Inflammatory macrophage treated with lipopolysaccharide for 1 hour (primary cell): ENCODE results near the gene ATP5MC3.
A peak's percentile ranks its signal among the peaks of the same experiment; 100 is the strongest.
"Not testable (repeated sequence)": the region's sequence is repeated elsewhere in the genome, so short reads cannot be mapped to it uniquely, and the experiment has no call there.

Experiments used
- DNase-seq, 2 donors: peaks; one replicate each; pipeline ENCODE4 v3.0.0-alpha.2; 2020 to 2022

ATP5MC3 gene

DNA sequence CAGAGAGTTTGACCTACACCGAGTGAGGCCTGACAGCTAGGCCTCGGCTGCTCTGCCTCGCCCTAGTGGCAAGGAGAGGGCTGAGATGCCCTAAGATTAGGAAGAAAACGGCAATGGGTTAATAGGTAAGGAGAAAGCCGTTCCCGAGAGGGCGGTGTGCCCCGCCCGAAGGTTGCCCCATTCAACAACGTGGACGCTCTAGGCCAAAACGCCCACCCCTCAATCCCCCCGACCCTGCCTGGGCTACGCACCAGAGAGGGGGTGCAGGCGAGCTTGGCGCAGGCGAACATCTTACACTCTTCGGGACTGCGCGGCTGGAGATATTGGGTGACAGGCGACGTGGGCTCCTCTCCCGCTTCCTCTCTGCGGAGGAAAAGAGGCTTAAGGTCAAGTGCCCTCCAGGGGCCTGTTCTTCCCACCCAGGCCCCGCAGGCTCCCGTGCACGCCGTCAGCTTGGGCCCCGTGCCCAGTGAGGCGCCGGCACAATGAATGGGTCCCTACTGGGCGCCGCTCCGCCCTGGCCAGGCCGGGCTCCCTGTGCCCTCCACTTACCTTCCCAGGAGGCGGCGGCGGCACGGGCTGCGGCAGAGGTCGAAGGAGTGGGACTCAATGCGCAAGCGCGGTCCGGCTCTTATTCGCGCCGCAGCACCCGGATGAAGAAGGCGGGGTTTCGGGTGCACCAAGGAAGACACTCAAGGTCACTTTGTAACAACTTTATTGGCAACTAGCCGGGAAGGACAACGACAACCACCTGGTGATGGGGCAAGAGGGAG is at the start of gene ATP5MC3:
Gene ATP5MC3, minus strand, starts transcription at position 607 of the 773 bp plus-strand sequence. Its CDS starts 317 bp downstream, at position 290.
- DNase-seq = peak; percentile 92 to 97

DNA sequence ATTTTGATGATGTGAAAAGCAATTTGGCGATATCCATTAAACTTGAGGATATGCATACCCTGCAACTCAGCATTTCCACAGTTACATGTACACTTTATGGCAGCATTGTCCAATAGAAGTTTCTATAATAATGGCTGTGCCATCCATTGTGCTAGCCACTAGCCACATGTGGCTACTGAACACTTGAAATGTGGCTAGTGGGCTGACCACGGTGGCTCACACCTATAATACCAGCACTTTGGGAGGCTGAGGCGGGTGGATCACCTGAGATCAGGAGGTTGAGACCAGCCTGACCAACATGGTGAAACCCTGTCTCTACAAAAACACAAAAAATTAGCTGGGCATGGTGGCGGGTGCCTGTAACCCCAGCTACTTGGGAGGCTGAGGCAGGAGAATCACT is 47.1 kb upstream of the ATP5MC3 start:
- DNase-seq = not testable (repeated sequence)

DNA sequence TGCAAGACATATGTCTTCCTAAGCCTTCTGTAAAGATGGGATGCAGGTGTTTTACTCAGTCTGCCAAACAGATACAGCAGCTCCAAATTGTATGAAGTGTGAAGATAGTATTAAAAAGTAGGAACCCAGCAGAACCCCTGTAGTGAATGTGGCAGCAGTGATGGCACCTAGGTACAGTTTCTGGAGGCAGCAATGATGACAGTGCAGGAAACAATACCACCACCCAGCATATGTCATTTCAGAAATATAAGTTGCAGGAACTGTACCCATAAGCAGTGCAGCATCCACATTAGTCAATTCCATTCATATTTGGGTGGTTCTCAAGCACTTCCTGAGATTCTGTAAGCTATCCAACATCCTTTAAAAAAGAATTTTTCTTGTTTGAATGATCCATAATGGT is 46.7 kb upstream of the ATP5MC3 start:
- DNase-seq = no peak

DNA sequence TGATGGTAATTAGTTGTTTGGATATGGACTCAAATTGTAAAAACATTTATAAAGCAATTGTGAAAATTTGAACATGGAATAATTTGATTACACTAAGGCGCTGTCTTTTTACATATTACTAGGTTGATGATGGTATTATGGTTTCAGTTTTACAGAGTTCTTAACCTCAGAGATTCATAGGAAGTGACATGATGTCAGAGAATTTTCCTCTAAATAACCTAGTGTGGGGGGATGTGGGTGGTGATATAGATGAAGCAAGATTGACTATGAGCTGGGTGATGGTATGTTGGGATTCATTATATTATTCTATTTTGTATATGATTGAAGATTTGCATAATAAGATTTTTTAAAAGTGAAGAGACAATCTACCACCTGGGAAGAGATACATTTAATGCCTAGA is 45.9 kb upstream of the ATP5MC3 start:
- peak; percentile 59 to 75 for DNase-seq

DNA sequence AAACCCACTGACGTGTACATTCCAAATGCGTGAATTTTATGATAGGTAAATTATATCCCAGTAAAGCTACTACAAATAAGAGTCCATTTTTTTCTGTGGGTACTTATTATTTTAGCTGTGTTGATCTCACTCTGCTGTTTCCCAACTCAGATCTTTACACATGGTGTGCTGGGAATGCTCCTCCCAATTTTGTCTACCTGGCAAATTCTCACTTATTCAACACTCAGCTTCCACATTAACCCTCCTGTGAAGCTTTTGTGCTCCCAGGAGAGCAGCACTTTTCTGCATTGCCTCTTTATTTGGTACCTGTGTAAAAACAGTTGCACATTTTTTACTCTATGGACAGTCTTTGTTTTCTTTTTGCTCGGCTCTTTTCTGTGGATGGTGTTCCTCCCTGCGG is 38.6 kb upstream of the ATP5MC3 start:
- no peak for DNase-seq

DNA sequence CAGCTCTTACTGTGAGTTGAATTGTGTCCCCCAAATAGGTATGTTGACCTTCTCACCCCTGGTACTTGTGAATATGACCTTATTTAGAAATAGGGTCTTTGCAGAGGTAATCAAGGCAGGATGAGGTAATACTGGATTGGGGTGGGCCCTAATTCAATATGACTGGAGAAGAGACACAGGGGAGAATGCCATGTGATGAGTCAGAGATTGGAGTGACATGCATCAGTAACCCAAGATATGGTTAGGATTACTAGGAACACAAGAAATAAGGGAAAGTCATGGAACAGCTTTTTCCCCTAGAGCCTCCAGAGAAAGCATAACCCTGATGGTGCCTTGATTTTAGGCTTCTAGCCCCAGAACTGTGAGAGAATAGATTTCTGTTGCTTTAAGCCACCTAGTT is 37.0 kb upstream of the ATP5MC3 start:
- no peak for DNase-seq

DNA sequence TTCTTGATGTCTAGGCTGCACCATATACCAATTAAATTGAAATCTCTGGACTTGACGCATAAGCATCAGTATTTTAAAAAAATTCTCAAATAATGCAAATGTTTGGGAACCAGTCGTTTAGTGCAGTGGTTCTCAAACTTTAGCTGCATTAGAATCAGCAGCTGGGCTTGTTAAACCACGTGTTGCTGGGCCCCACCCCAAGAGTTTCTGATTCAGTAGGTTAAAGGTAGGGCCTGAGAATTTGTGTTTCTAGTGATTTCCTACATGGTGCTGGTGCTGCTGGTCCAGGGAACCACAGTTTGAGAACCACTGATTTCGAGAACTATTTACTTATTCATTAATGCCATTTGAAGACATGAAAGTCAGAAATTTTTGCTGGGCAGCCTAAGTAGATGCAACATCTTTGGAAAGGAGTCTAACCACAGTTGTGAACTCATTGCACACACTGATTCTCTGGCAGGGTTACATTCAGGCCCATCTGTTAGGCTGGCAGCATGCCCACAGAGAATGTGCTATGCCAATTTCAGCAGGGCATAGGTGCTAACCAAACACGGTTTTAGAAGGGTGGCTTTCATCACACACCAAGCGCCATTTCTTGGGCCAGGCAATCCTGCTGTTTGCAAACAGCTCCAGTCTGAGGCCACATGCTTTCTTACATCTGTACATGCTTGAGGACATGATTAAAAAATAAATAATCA is 26.4 kb upstream of the ATP5MC3 start:
- no peak for DNase-seq

DNA sequence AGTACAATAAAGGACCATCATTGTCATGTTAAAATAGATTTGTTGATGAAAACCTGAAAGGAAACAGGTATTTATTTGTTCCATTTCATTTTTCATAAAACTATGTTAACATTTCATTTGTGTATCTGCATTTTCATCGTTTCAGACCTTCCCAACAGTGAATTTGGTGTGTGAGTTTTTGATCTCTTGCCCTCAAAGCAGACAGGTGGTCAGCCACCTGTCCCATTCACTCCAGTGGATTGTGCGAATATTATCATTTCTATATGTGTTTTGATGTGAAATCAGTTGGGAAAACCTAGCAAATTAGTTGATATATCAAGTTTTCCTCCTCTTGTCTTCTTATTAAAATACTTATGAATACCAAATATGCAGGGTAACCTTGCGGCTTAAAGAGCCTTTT is 25.4 kb upstream of the ATP5MC3 start:
- DNase-seq = no peak

DNA sequence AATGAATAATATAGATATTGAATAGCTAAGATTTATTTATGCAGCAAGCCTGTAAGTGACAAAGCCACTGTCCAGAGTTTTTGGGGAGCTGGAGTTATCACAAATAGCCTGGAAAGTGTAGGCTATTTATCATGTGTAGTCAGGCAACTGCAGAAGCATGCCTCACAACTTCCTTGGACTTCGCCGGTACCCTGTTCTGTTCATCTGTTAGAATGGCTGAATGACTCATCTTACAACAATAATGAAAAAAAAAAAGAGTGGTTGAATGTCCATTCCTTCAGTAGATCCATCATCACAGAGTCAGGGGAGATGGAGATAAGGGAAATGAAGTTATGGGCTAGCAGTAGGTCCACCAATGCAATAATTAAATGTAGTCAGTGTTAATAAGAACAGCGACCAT is 24.0 kb upstream of the ATP5MC3 start:
- DNase-seq = no peak

DNA sequence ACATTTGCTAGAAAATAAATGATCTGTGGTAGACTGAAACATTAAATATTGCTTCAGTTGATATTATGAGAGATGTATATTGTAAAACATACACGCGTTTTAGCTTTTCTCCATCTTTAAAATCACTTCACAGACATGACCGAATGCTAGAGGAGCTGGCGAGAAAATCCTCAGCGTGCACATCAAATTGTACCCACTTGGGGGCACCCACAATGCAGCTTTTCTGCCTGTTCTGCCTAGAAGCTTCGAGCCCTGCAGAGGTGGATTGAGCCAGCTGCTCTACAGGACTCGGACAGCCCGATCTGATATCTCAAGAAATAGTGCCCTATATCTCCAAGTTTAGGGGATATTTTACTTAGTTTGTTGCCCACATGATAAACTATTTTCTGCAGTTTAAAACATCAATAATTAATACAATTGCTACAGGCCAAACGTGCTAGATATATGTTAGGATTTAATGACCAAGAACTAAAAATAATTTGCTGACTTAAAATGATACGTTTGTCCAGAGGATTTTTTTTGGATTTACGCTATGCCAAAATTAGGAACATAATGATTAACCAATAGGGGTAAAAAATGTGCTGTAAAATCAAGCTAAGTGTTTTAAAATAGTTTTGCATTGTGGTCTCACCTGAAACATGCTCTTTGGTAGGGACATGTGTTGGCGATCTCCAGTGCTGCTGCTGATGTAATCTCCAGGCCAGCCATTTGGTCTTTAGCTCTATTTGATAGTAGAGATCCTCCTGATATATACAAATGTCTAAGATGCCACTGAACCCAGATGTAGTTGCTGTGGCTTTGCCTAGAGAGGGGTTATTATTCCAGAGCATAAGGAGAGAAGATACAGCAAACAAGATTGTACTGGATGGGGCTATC is 22.3 kb upstream of the ATP5MC3 start:
- peak; percentile 29 to 51 for DNase-seq

DNA sequence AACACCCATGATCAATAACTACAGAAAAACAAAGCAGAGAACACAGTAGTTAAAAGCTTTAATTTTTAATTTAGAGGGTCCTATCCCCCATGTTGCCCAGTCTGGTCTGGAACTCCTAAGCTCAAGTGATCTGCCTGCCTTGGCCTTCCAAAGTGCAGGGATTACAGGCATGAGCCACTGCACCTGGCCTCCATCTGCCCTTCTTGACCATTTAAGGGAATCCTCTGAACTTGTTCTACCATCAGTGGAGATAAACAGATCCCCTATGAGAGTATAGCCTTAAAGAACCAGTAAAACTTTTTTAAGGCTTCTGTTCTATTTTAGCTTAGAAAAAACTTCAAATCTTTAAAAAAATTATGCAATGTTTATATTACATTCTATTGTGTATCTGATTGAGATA is 13.5 kb upstream of the ATP5MC3 start:
- no peak for DNase-seq

DNA sequence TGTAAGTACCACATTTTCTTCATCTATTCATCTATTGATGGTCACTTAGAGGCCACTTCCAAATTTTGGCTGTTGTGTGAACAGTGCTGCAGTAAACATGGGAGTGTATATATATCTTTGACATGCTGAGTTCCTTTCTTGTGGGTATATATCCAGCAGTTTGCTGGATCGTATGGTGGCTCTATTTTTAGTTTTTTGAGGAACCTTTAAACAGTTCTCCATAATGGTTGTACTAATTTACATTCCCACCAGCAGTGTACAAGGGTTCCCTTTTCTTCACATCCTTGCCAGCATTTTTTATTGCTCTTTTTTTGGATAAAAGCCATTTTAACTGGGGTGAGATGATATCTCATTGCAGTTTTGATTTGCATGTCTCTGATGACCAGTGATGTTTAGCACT is 7.3 kb upstream of the ATP5MC3 start:
- DNase-seq = peak in 1 of 2 donors; percentile 10

DNA sequence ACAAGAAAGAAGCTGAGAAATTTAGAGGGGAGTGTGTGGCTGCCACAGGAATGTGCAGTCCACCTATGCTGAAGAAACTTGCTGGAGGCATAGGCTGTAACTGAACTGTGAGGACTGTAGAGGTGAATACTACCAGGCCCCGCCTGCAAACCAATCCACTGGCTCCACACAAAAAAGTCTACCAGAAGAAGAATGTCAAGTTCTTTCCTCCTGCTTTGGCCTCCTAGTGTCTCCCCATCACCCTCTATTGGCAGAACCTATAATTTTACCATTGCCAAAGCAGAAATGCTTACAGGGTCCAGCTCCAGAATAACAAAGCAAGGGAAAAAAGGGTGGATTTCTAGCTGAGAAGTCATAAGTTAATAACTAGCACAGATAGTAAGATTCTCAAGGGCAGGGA is 5.9 kb upstream of the ATP5MC3 start:
- DNase-seq = no peak

DNA sequence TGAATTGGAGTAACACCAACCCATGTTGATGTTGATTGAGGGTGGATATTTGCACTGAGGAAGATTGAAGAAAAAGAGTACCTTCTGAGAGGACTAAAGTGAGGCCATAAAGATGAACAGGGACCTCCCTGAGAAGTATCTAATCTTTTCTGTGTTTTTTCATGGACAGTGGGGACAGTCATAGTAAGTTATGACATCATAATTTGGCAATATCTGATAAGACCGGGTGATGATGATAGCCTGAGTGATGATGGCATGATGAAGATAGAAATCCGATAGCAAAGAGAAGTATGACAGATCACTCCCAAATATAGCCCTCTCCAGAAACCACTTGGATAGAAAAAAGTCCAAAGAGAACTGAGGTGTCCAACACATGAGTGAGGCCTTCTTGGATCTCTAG is 2.2 kb upstream of the ATP5MC3 start:
- no peak for DNase-seq

DNA sequence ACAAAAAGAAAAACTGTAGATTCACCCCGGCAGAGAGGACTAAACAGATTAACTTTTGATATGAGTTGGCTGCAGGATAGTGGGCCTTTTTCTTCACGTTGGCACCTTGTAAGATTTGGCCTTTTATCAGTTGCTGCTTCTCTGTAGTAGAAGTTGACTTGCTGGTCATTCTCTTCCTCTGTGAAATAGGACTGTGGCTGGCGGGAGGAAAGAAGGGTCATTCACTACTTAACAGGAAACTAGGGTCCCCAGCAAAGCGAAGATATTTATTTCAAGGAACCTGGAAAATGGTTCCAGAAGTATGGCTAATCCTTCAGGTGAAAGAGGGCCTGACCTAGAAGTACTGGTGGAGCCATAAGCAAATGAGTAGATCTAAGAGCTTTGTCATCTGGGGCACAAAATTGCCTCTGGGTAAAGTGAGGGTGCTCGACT is 383 bp upstream of the ATP5MC3 start:
- DNase-seq = no peak

DNA sequence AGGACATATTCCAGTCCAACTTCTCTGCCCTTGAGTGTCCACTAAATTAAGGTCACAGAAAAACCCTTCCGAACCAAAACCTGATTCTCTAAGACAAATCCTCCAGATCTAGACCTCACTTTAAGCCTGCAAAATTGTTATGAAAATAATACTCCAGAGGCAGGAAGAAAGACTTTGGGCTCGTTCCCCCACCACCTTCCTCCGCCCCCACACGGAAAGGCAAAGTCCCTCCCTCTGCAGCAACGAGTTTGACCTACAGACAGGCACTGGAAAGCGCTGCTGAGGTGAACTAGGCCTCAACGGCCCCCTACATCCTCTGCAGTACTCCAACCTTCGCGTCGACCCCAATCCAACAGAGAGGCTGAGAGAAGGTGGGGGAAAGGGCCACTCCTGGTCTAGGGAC is 808 bp downstream of the ATP5MC3 start:
- DNase-seq = peak; percentile 41 to 52

DNA sequence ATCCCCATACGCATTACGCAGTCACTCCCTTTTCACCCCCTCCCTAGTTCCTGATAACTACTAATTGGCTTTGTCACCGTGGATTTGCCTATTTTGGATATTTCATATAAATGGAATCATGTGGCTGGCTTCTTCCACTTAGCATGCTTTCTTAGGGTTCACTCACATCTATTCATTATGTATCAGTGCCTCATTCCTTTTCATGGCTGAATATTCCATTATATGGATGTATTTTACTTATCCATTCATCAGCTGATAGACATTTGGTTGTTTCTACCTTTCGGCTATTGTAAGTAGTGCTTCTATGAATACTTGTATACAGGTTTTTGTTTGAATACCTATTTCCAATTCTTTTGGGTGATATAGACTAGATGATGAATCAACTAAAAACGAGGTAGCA is 4.9 kb downstream of the ATP5MC3 start:
- DNase-seq = no peak

DNA sequence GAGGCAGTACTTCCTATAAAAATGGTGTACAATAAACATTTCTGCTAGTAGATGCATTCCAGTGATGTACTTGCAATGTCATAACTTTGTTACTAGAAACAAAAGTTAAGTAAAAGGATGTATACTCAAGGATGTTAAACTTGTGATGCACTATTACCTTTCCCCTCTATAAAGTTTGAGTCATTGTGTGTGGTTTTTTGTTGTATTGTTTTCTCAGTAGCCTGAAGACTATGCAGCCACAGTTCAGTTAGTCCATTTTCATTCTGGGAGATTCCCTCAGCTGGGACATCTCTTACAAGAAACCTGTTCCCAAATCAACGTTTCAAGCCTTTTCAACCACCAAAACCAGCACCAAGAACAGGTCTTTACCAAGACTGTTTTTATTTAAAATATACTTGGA is 5.6 kb downstream of the ATP5MC3 start:
- no peak for DNase-seq

DNA sequence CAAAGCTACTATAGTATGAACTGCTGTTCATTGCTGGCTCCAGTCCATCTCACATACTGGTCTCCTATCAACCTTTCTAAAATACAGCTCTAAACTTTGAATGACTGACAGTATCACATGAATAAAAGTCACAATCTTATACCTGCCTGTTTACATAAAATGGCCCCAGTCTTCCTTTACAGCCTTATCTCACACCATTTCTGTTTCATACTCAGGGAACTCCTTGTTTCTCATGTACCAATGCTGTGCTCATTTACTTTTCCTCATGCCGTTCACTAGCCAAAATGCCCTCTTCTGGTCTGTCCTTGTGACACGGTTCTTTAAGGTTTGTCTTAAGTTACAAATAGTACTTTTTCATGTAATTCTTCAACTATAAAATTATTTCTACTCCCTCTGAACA is 6.2 kb downstream of the ATP5MC3 start:
- no peak for DNase-seq

DNA sequence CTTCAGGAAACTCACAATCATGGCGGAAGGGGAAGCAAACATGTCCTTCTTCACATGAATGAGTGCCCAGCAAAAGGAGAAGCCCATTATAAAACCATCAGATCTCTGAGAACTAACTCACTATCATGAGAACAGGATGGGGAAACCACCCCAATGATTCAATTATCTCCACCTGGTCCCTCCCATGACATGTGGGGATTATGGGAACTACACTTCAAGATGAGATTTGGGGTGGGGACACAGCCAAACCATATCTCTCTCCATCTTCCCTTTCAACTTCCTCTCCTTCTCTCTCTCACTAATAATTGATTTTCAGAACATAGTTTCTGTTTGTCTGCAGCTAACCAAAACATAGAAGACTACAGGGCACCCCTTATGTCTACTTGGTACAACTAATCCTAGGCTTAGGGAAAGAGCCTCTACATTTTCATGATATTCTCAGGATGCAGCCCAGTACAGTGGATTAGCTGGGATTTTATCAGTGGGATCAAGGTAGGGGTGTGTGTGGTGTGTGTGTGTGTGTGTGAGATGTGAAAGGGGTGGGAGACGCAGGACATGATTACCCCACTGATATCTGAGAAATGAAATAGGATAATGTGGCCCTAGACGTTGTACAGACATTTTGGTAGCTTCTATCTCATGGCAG is 10.7 kb downstream of the ATP5MC3 start:
- DNase-seq = peak; percentile 18 to 43

DNA sequence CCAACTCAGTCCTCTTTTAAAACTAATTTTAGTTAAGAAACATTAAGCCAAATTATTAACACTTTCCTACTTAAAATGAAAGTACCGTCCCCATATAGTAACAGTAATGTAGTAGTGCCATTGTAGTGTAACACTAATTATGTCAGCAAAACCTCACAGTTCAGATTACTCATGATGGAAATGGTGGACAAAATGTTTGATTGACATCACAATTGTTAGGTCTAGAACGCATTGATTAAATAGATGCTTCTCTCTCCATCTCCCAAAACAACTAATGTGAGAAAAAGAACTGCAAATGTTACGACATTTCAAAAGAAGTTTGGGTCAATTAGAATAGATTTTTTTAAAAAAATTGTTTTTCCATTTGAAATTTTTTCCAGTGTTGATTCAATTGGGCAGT is 12.3 kb downstream of the ATP5MC3 start:
- DNase-seq = no peak

DNA sequence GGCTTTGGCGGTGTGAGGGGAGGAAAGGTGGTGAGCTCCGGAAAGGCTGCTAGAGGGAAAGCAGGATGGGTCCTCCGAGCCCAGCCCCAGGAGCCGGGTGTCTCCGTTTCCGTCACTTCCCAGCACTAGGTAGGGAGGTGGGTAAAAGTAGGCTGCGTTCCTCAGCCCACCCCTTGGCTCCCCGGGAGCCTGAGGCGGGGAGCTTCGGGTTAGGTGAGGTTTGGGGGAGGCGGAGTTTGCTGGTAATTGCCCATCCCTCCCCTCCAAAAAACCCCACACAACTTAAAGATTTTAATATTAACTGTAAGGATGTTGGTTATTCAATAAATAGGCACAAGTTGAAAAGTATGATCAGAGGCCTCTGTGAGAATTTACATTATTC is 13.0 kb downstream of the ATP5MC3 start:
- no peak for DNase-seq
